ENCODE measurements around the gene SCNN1G.

- no peak for TF ChIP-seq CTCF (conservative IDR thresholded peaks at IDR 0.05; ENCODE audit: low read depth, low read length)
- no peak for TF ChIP-seq EZH2 (IDR thresholded peaks at IDR 0.05; ENCODE audit: low read length, unreplicated experiment)
- TF ChIP-seq EZH2phosphoT487 (IDR thresholded peaks at IDR 0.05; ENCODE audit: borderline replicate concordance, low read length) = no peak
These were observed 42.6 kb downstream of the SCNN1G start for GRCh38 chr16:23225109-23225508.
